Measurements from ENCODE around the gene IDNK.

DNA sequence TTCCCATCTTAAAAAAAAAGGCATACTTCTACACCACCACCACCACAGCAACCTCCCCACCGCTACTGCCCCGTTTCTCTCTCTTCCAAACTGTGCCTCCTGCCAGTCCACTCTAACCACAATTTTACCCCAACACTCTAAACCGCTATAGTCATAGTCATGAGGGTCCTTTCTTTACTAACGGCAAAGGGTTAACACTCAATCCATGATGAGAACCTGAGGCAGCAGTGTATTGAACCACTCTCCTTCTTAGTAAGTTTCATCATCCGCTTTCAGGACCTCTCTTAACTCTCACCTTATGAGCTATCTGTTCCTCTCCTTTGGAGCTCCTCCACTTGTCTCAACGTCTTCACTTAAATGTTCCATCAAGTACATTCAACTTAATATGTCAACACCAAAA is 34.0 kb downstream of the IDNK start:
- no peak for TF ChIP-seq ZFX (IDR thresholded peaks at IDR 0.05; ENCODE audit: borderline replicate concordance)
- TF ChIP-seq, protein P1, sequence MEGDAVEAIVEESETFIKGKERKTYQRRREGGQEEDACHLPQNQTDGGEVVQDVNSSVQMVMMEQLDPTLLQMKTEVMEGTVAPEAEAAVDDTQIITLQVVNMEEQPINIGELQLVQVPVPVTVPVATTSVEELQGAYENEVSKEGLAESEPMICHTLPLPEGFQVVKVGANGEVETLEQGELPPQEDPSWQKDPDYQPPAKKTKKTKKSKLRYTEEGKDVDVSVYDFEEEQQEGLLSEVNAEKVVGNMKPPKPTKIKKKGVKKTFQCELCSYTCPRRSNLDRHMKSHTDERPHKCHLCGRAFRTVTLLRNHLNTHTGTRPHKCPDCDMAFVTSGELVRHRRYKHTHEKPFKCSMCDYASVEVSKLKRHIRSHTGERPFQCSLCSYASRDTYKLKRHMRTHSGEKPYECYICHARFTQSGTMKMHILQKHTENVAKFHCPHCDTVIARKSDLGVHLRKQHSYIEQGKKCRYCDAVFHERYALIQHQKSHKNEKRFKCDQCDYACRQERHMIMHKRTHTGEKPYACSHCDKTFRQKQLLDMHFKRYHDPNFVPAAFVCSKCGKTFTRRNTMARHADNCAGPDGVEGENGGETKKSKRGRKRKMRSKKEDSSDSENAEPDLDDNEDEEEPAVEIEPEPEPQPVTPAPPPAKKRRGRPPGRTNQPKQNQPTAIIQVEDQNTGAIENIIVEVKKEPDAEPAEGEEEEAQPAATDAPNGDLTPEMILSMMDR (IDR thresholded peaks at IDR 0.05): no peak
